ENCODE results near the gene INF2.

Gene INF2

DNA sequence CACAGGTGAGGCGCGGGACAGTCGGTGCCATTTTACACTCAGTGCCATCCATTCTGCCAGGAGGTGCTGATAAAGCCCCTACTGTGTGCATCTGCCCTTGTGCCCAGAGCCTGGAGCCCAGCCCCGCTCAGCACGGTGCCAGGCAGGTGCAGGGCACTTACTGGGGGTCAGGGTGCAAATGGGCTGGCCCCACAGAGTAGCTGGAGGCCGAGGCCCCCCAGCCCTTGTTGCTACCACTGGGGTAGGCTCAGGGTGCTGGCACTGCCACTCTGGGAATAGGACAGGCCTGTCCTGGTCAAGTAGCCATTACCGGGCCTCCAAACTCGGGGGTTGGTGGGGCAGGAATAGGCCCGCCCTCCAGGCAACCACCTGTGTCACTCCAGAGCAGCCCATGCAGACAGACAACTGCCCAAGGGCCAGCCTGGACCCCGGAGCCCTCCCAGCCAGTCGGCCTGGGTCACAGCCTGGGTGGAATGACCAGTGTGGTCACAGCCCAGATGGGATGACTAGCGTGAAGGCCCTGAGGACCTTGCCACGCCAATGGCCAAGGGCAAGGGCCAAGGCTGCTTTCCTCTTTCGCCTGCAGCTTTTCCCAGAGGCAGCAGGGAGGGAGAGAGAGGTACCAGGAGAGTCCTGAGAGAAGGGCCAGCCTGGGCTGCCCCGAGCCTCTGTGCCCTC lies 3.0 kb downstream of the INF2 start:
- H3K4me1 ChIP-seq (ENCODE audit: low read depth, poor library complexity, severe bottlenecking), result no peaks in the 10 kb centered on the region
- H3K9ac ChIP-seq, result no peak overlapping the region
- no peaks in the 10 kb centered on the region for H3K27me3 ChIP-seq (ENCODE audit: insufficient read depth, low read depth)
- no peaks in the 10 kb centered on the region for H4K20me1 ChIP-seq (ENCODE audit: insufficient read depth)
- no peak overlapping the region for H3K4me2 ChIP-seq
- no peak overlapping the region for H2AFZ ChIP-seq (ENCODE audit: low read depth)
- H3K4me3 ChIP-seq (IDR thresholded peaks at IDR 0.05; ENCODE audit: insufficient read depth, low read depth, low read length), result no peak overlapping the region
- no peak for TF ChIP-seq CTCF (conservative IDR thresholded peaks at IDR 0.05; ENCODE audit: low read depth, low read length)
- no peaks in the 10 kb centered on the region for H3K79me2 ChIP-seq (ENCODE audit: insufficient read depth, low read depth)
- H3K36me3 ChIP-seq (ENCODE audit: insufficient read depth), result no peaks in the 10 kb centered on the region
- no peak overlapping the region for H3K27ac ChIP-seq

DNA sequence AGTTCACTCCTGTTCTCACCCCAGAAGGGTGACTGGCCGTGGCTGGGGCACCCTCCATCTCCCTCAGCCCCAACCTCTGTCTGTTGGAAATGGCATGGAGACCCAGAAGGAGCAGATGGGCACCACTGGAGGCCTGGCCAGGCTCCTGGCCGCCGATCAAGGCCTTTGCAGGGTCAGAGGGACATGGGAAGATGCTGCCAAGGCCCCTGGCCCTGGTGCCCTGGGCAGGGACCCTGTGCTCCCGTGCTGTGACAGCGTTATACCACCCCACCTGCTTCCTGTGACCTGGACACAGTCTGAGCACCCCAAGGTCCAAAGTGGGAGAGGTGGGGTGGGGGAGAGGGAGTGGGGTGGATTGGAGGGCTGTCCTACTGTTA lies 3.5 kb downstream of the INF2 start:
- Histone ChIP-seq H4K20me1 (ENCODE audit: insufficient read depth) (no peaks in the 10 kb centered on the region), H3K79me2 (ENCODE audit: insufficient read depth, low read depth) (no peaks in the 10 kb centered on the region), H3K4me3 (IDR thresholded peaks at IDR 0.05; ENCODE audit: insufficient read depth, low read depth, low read length) (no peak overlapping the region), H3K27me3 (ENCODE audit: insufficient read depth, low read depth) (no peaks in the 10 kb centered on the region), H3K4me2 (no peak overlapping the region), H3K36me3 (ENCODE audit: insufficient read depth) (no peaks in the 10 kb centered on the region), H3K27ac (no peak overlapping the region), H2AFZ (ENCODE audit: low read depth) (no peak overlapping the region), H3K9ac (no peak overlapping the region), H3K4me1 (ENCODE audit: low read depth, poor library complexity, severe bottlenecking) (no peaks in the 10 kb centered on the region)
- no peak for TF ChIP-seq CTCF (conservative IDR thresholded peaks at IDR 0.05; ENCODE audit: low read depth, low read length)

GRCh38 chr14:104693482-104694431 lies 4.3 kb downstream of the INF2 start:
- no peak overlapping the region for H3K27ac ChIP-seq
- no peaks in the 10 kb centered on the region for H3K27me3 ChIP-seq (ENCODE audit: insufficient read depth, low read depth)
- no peaks in the 10 kb centered on the region for H4K20me1 ChIP-seq (ENCODE audit: insufficient read depth)
- H3K4me1 ChIP-seq (ENCODE audit: low read depth, poor library complexity, severe bottlenecking), result no peaks in the 10 kb centered on the region
- no peak overlapping the region for H3K9ac ChIP-seq
- H2AFZ ChIP-seq (ENCODE audit: low read depth), result no peak overlapping the region
- TF ChIP-seq CTCF (conservative IDR thresholded peaks at IDR 0.05; ENCODE audit: low read depth, low read length), result no peak
- H3K4me2 ChIP-seq, result no peak overlapping the region
- H3K79me2 ChIP-seq (ENCODE audit: insufficient read depth, low read depth), result no peaks in the 10 kb centered on the region
- no peaks in the 10 kb centered on the region for H3K36me3 ChIP-seq (ENCODE audit: insufficient read depth)
- H3K4me3 ChIP-seq (IDR thresholded peaks at IDR 0.05; ENCODE audit: insufficient read depth, low read depth, low read length), result no peak overlapping the region

DNA sequence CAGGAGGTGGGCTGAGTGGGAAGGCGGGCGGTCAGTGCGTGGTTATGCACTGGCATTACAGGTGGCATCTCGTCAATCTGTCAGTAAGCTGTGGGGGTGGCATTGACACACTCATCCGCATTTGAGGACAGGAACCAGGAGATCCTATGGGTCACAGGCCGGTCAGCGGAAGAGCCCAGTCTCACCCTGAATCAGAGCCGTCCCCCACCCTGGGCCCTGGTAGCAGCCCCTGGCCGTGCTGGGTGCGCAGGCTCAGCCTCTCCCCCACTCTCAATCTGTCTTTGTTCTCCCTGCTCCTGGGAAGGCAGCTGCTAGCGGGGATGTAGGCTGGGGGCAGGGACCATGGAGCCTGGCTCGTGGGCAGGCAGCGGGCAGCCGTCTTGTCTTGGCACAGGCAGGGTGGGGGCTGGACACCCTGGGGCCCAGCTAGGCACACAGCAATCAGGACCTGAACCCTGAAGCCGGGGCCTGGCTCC lies 5.1 kb downstream of the INF2 start:
- no peaks in the 10 kb centered on the region for H3K79me2 ChIP-seq (ENCODE audit: insufficient read depth, low read depth)
- H2AFZ ChIP-seq (ENCODE audit: low read depth), result no peak overlapping the region
- no peak overlapping the region for H3K4me2 ChIP-seq
- no peaks in the 10 kb centered on the region for H3K36me3 ChIP-seq (ENCODE audit: insufficient read depth)
- no peak overlapping the region for H3K9ac ChIP-seq
- H3K27ac ChIP-seq, result no peak overlapping the region
- TF ChIP-seq CTCF (conservative IDR thresholded peaks at IDR 0.05; ENCODE audit: low read depth, low read length), result no peak
- no peaks in the 10 kb centered on the region for H3K4me1 ChIP-seq (ENCODE audit: low read depth, poor library complexity, severe bottlenecking)
- no peaks in the 10 kb centered on the region for H3K27me3 ChIP-seq (ENCODE audit: insufficient read depth, low read depth)
- H4K20me1 ChIP-seq (ENCODE audit: insufficient read depth), result no peaks in the 10 kb centered on the region
- no peak overlapping the region for H3K4me3 ChIP-seq (IDR thresholded peaks at IDR 0.05; ENCODE audit: insufficient read depth, low read depth, low read length)
